ENCODE data around the gene TECTA.

DNA sequence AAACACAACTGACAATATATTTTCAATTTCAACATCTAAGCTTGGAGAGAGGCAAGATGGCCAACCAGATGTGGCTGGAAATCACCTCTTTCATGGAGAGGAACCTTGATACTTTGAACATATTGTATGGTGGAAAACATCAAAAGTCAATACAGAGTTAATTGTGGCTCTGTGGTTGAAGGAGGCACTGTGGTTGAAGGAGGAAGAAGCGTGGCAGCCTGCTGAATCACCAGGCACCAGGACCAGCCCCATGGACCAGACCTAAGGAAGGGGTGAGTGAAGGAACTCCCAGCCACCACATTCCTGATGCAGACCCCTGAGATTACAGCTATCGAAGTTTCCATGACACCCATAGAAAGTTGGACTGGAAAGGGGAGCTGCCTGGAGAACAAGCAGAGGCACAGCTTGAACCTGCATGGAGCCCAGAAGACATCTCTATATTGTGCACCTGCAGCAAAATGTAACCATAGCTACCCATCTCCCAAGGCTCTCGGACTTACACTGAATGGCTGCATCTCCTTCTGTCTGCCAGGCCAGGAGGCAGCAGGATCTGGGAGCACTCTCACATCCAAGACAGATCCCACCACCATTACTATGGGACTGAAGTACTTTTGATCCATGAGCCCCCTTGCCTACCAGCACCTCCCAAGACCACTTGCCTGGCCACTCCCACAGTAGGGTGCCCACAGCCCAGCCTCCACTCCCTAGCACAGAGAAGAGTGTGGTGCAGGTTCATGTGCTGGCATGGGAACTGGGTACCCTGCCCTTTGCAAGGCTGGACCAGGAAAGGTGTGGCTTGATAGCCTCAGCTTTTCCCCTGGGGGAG, 111.7 kb downstream of the TECTA start:
- TF ChIP-seq, protein P1, sequence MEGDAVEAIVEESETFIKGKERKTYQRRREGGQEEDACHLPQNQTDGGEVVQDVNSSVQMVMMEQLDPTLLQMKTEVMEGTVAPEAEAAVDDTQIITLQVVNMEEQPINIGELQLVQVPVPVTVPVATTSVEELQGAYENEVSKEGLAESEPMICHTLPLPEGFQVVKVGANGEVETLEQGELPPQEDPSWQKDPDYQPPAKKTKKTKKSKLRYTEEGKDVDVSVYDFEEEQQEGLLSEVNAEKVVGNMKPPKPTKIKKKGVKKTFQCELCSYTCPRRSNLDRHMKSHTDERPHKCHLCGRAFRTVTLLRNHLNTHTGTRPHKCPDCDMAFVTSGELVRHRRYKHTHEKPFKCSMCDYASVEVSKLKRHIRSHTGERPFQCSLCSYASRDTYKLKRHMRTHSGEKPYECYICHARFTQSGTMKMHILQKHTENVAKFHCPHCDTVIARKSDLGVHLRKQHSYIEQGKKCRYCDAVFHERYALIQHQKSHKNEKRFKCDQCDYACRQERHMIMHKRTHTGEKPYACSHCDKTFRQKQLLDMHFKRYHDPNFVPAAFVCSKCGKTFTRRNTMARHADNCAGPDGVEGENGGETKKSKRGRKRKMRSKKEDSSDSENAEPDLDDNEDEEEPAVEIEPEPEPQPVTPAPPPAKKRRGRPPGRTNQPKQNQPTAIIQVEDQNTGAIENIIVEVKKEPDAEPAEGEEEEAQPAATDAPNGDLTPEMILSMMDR (IDR thresholded peaks at IDR 0.05; ENCODE audit: control extremely low read depth in 1 of 3, insufficient read depth in 1 of 3, low read depth in 1 of 3, low read length in 3 of 3): no peak
- TF ChIP-seq CHD2 (IDR thresholded peaks at IDR 0.05; ENCODE audit: low read length) (no peak), NANOG (IDR thresholded peaks at IDR 0.05; ENCODE audit: insufficient read depth, low read depth, low read length, poor library complexity, severe bottlenecking) (no peak), POLR2A (IDR thresholded peaks at IDR 0.05; ENCODE audit: control extremely low read depth in 1 of 2, low read depth in 2 of 2, low read length in 2 of 2) (no peak), ASH2L (IDR thresholded peaks at IDR 0.05; ENCODE audit: low read length) (no peak), BRCA1 (IDR thresholded peaks at IDR 0.05; ENCODE audit: low read depth, low read length) (no peak), TAF1 (IDR thresholded peaks at IDR 0.05; ENCODE audit: low read depth, low read length) (no peak), CREB1 (IDR thresholded peaks at IDR 0.05) (no peak), SUZ12 (IDR thresholded peaks at IDR 0.05; ENCODE audit: low read length) (no peak), RAD21 (IDR thresholded peaks at IDR 0.05 in 1 of 2, conservative IDR thresholded peaks at IDR 0.05 in 1 of 2; ENCODE audit: low read depth in 2 of 2, low read length in 2 of 2) (no peak), PHF8 (conservative IDR thresholded peaks at IDR 0.05; ENCODE audit: low read depth, low read length) (no peak), CEBPB (IDR thresholded peaks at IDR 0.05; ENCODE audit: low read depth, low read length) (no peak), SIN3A (conservative IDR thresholded peaks at IDR 0.05 in 1 of 2, IDR thresholded peaks at IDR 0.05 in 1 of 2; ENCODE audit: low read depth in 1 of 2, low read length in 2 of 2) (no peak)
- TF ChIP-seq, protein P2, sequence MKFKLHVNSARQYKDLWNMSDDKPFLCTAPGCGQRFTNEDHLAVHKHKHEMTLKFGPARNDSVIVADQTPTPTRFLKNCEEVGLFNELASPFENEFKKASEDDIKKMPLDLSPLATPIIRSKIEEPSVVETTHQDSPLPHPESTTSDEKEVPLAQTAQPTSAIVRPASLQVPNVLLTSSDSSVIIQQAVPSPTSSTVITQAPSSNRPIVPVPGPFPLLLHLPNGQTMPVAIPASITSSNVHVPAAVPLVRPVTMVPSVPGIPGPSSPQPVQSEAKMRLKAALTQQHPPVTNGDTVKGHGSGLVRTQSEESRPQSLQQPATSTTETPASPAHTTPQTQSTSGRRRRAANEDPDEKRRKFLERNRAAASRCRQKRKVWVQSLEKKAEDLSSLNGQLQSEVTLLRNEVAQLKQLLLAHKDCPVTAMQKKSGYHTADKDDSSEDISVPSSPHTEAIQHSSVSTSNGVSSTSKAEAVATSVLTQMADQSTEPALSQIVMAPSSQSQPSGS (IDR thresholded peaks at IDR 0.05; ENCODE audit: low read length): no peak

All from H1 (cell line).